IMR-90 (cell line): Measurements from ENCODE around the gene DEGS2. TPM values are rescaled to one million over a fixed set of nuclear protein-coding genes. Genes with fewer than 3 reads are reported as not detected.

Experiments
- ATAC-seq: fragments of 200-7000 bp; cut with Tn5 transposase; 2 replicates; pipeline ENCODE4 v1.9.1; 2020; ENCODE audit warnings: low read depth, mild to moderate bottlenecking, moderate library complexity
- BruUV-seq: library from RNA; stranded (reverse); fragments of 400-500 nt; replicated peaks from 2 replicates; lab custom pipeline; 2021; lab: Mats Ljungman, UMichigan
- CTCF ChIA-PET: fragments of 300-600 bp; formaldehyde crosslinking; extraction: SDS; loops from one replicate; lab custom pipeline; 2021; ENCODE audit warnings: antibody characterized with exemption; lab: Yijun Ruan, JAX
- POLR2A ChIA-PET: fragments of 300-600 bp; sonication (Branson Sonifier 250); formaldehyde crosslinking; loops from one replicate; lab custom pipeline; 2022; ENCODE audit warnings: antibody characterized with exemption; ENCODE audit not compliant: unreplicated experiment; lab: Charles Lee
- DNase-seq: peaks from one replicate; pipeline ENCODE4 v3.0.0; 2013
- H2AFZ ChIP-seq: replicated peaks from 2 replicates; pipeline ENCODE3; 2013; ENCODE audit warnings: low read length, mild to moderate bottlenecking; ENCODE audit not compliant: poor library complexity
- H2AK5ac ChIP-seq: 2 replicates; pipeline ENCODE4 v1.6.1; 2013; ENCODE audit warnings: low read depth, low read length, inconsistent platforms
- H2AK9ac ChIP-seq: replicated peaks from 2 replicates; pipeline ENCODE3; 2013; ENCODE audit warnings: mild to moderate bottlenecking, low read depth, low read length, moderate library complexity; ENCODE audit not compliant: poor library complexity
- H2BK120ac ChIP-seq: 2 replicates; pipeline ENCODE4 v1.6.1; 2013; ENCODE audit warnings: low read depth, low read length, inconsistent platforms
- H2BK15ac ChIP-seq: 3 replicates; pipeline ENCODE4 v1.6.1; 2013; ENCODE audit warnings: low read depth, low read length, inconsistent platforms
- H2BK20ac ChIP-seq: 2 replicates; pipeline ENCODE4 v1.6.1; 2013; ENCODE audit warnings: low read depth, mild to moderate bottlenecking, inconsistent platforms, low read length, moderate library complexity
- H2BK5ac ChIP-seq: 2 replicates; pipeline ENCODE4 v1.6.1; 2013; ENCODE audit warnings: mild to moderate bottlenecking, low read depth, low read length, inconsistent platforms; ENCODE audit not compliant: poor library complexity, severe bottlenecking
- H3K14ac ChIP-seq: replicated peaks from 2 replicates; pipeline ENCODE4 v1.6.1; 2013; ENCODE audit warnings: low read depth, low read length, inconsistent platforms
- H3K18ac ChIP-seq: 2 replicates; pipeline ENCODE4 v1.6.1; 2013; ENCODE audit warnings: low read depth, low read length, control low read depth
- H3K23ac ChIP-seq: 2 replicates; pipeline ENCODE4 v1.6.1; 2013; ENCODE audit warnings: low read depth, low read length, inconsistent platforms
- H3K27ac ChIP-seq: 2 replicates; pipeline ENCODE4 v1.5.1; 2013; ENCODE audit warnings: mild to moderate bottlenecking, control low read depth, low read length; ENCODE audit not compliant: insufficient read depth
- H3K27me3 ChIP-seq: 2 replicates; pipeline ENCODE4 v1.6.1; 2013; ENCODE audit warnings: low read length; ENCODE audit not compliant: control insufficient read depth, insufficient read depth
- H3K36me3 ChIP-seq: 2 replicates; pipeline ENCODE4 v1.6.1; 2013; ENCODE audit warnings: low read length, mixed read lengths; ENCODE audit not compliant: control insufficient read depth, insufficient read depth
- H3K4ac ChIP-seq: 2 replicates; pipeline ENCODE4 v1.6.1; 2013; ENCODE audit warnings: low read depth, low read length, inconsistent platforms
- H3K4me1 ChIP-seq: 2 replicates; pipeline ENCODE4 v1.6.1; 2013; ENCODE audit warnings: low read length, mixed read lengths; ENCODE audit not compliant: control insufficient read depth, insufficient read depth
- H3K4me2 ChIP-seq: 2 replicates; pipeline ENCODE4 v1.6.1; 2013; ENCODE audit warnings: low read depth, mild to moderate bottlenecking, control low read depth, low read length, moderate library complexity
- H3K4me3 ChIP-seq: 2 replicates; pipeline ENCODE4 v1.5.1; 2013; ENCODE audit warnings: low read depth, mild to moderate bottlenecking, control low read depth, low read length, moderate library complexity; ENCODE audit not compliant: insufficient read depth
- H3K56ac ChIP-seq: 2 replicates; pipeline ENCODE4 v1.6.1; 2013; ENCODE audit warnings: low read length, inconsistent platforms; ENCODE audit not compliant: insufficient read depth; ENCODE audit errors: extremely low read depth
- H3K79me1 ChIP-seq, 2 experiments: 2 replicates each; pipeline ENCODE4 v1.6.1; 2013; ENCODE audit warnings: low read length in 2 of 2, inconsistent platforms in 1 of 2, low read depth in 1 of 2
- H3K9ac ChIP-seq: 2 replicates; pipeline ENCODE4 v1.6.1; 2013; ENCODE audit warnings: low read depth, low read length, control low read depth
- H3K9me1 ChIP-seq: 2 replicates; pipeline ENCODE4 v1.6.1; 2013; ENCODE audit warnings: low read length, inconsistent platforms; ENCODE audit not compliant: insufficient read depth
- H3K9me3 ChIP-seq: 2 replicates; pipeline ENCODE4 v1.6.1; 2013; ENCODE audit warnings: low read length; ENCODE audit not compliant: control insufficient read depth, insufficient read depth
- H4K20me1 ChIP-seq: 2 replicates; pipeline ENCODE4 v1.6.1; 2013; ENCODE audit warnings: low read length, inconsistent platforms; ENCODE audit not compliant: insufficient read depth
- H4K5ac ChIP-seq: 2 replicates; pipeline ENCODE4 v1.6.1; 2013; ENCODE audit warnings: mild to moderate bottlenecking, low read depth, low read length, control low read depth
- H4K8ac ChIP-seq, 2 experiments: 2 replicates each; pipeline ENCODE4 v1.6.1; 2013; ENCODE audit warnings: low read depth in 2 of 2, low read length in 2 of 2, control low read depth in 1 of 2, inconsistent platforms in 1 of 2
- H4K91ac ChIP-seq: 2 replicates; pipeline ENCODE4 v1.6.1; 2013; ENCODE audit warnings: low read depth, low read length, inconsistent platforms; ENCODE audit not compliant: insufficient read depth
- BHLHE40 ChIP-seq: fragments of 150-350 bp; IDR thresholded peaks from 2 replicates; pipeline ENCODE4 v1.6.1; 2016; ENCODE audit warnings: mild to moderate bottlenecking, low read depth, low read length
- CEBPB ChIP-seq: IDR thresholded peaks from 2 replicates; pipeline ENCODE4 v1.6.1; 2012; ENCODE audit warnings: low read depth, low read length, improper control_type of control experiment
- CHD1 ChIP-seq: IDR thresholded peaks from 2 replicates; pipeline ENCODE4 v1.6.1; 2012; ENCODE audit warnings: low read depth, low read length, improper control_type of control experiment
- ELK1 ChIP-seq: fragments of 150-350 bp; IDR thresholded peaks from 2 replicates; pipeline ENCODE4 v1.6.1; 2016; ENCODE audit warnings: low read depth, mild to moderate bottlenecking, low read length, moderate library complexity, borderline replicate concordance
- FOS ChIP-seq: fragments of 150-350 bp; IDR thresholded peaks from 2 replicates; pipeline ENCODE4 v1.6.1; 2016; ENCODE audit warnings: low read depth, low read length
- MAFK ChIP-seq: IDR thresholded peaks from 2 replicates; pipeline ENCODE4 v1.6.1; 2012; ENCODE audit warnings: low read depth, low read length, improper control_type of control experiment
- MAZ ChIP-seq: IDR thresholded peaks from 2 replicates; pipeline ENCODE4 v1.6.1; 2012; ENCODE audit warnings: low read depth, mild to moderate bottlenecking, low read length, improper control_type of control experiment, moderate library complexity, borderline replicate concordance
- MXI1 ChIP-seq: IDR thresholded peaks from 2 replicates; pipeline ENCODE4 v1.6.1; 2012; ENCODE audit warnings: low read depth, mild to moderate bottlenecking, low read length, moderate library complexity, borderline replicate concordance
- NFE2L2 ChIP-seq: fragments of 150-350 bp; IDR thresholded peaks from 2 replicates; pipeline ENCODE4 v1.6.1; 2016; ENCODE audit warnings: low read depth, mild to moderate bottlenecking, low read length
- POLR2A ChIP-seq: IDR thresholded peaks from 2 replicates; pipeline ENCODE4 v1.6.1; 2012; ENCODE audit warnings: mild to moderate bottlenecking, low read depth, low read length
- RAD21 ChIP-seq: IDR thresholded peaks from 2 replicates; pipeline ENCODE4 v1.6.1; 2012; ENCODE audit warnings: low read length, improper control_type of control experiment
- RCOR1 ChIP-seq: IDR thresholded peaks from 2 replicates; pipeline ENCODE4 v1.6.1; 2012; ENCODE audit warnings: mild to moderate bottlenecking, low read length, improper control_type of control experiment; ENCODE audit not compliant: insufficient replicate concordance
- RFX5 ChIP-seq: IDR thresholded peaks from 2 replicates; pipeline ENCODE4 v1.8.0; 2012; ENCODE audit warnings: low read depth, mild to moderate bottlenecking, low read length, moderate library complexity
- SMC3 ChIP-seq: fragments of 150-350 bp; IDR thresholded peaks from 2 replicates; pipeline ENCODE4 v1.6.1; 2016; ENCODE audit warnings: low read depth, mild to moderate bottlenecking, antibody characterized with exemption, low read length, moderate library complexity
- WGBS, 2 experiments: methylation state at CpG; one replicate each; pipeline versions ENCODE4 v1.1.5 to v1.1.7; 2013; ENCODE audit warnings: missing lambda C conversion rate in 2 of 2; ENCODE audit not compliant: insufficient read length in 1 of 2; ENCODE audit errors: extremely low coverage in 2 of 2; 5-methylcytosine and 5-hydroxymethylcytosine counted together
- dilution Hi-C: fragments of 300-500 bp; cut with HindIII; formaldehyde crosslinking; loops from one replicate; pipeline ENCODE4 v1.14.3; 2018; ENCODE audit warnings: low sequenced_read_pairs; ENCODE audit not compliant: unreplicated experiment
- in situ Hi-C: fragments of 300-500 bp; cut with MboI; formaldehyde crosslinking; loops from 3 replicates; pipeline ENCODE4 v1.14.3; 2019; ENCODE audit warnings: low sequenced_read_pairs, inconsistent platforms, mixed read lengths
- intact Hi-C: fragments of 100-400 bp; cut with micrococcal nuclease; formaldehyde crosslinking; loops from 2 replicates; pipeline ENCODE4 v1.10.0; 2022
- polyA plus RNA-seq, 3 experiments: library from polyadenylated mRNA; depleted of rRNA; stranded (reverse); fragments of >200 nt; gene quantifications; 2 replicates each; pipeline ENCODE4 v1.2.3, GENCODE V29; 2012; ENCODE audit warnings: low replicate concordance in 1 of 3
- total RNA-seq: library from RNA; depleted of rRNA; stranded (reverse); fragments of >200 nt; gene quantifications from 2 replicates; pipeline ENCODE4 v1.2.3, GENCODE V29; 2012
- TF ChIP-seq, protein P1 (sequence below): fragments of 150-350 bp; IDR thresholded peaks from 2 replicates; pipeline ENCODE4 v1.6.1; 2017; ENCODE audit warnings: mild to moderate bottlenecking, antibody characterized with exemption, low read length, low read depth
- TF ChIP-seq, protein P2 (sequence below): conservative IDR thresholded peaks from 2 replicates; pipeline ENCODE4 v1.5.1; 2012; ENCODE audit warnings: mild to moderate bottlenecking, low read depth, low read length, improper control_type of control experiment

DEGS2 gene
- total and polyA plus RNA-seq, 2 of the 4 experiments (the other 2 are of a cell fraction): not detected

- H3K14ac ChIP-seq: no peak overlapping the region
- no peak overlapping the region for H3K56ac ChIP-seq
- H3K27me3 ChIP-seq: no peaks in the 10 kb centered on the region
- ChIA-PET POLR2A (no interaction called here), CTCF (no interaction called here)
- no peak overlapping the region for H4K5ac ChIP-seq
- no peak overlapping the region for H4K91ac ChIP-seq
- no peaks in the 10 kb centered on the region for H3K9me3 ChIP-seq
- in situ Hi-C loops: no loop called here
- H3K27ac ChIP-seq: no peak overlapping the region
- H3K23ac ChIP-seq: no peak overlapping the region
- H3K18ac ChIP-seq: no peak overlapping the region
- no peak overlapping the region for H3K4me3 ChIP-seq
- no peak overlapping the region for H2AK5ac ChIP-seq
- no peak overlapping the region for H3K9ac ChIP-seq
- no peaks in the 10 kb centered on the region for H4K20me1 ChIP-seq
- H3K79me1 ChIP-seq: no peaks in the 10 kb centered on the region
- dilution Hi-C loops: no loop called here
- no peak overlapping the region for H2BK120ac ChIP-seq
- intact Hi-C loops: no loop called here
- H2AFZ ChIP-seq: no peak overlapping the region
- 79% methylated on average over 2 of the region's 3 CpGs; no CpG with 5 or more reads in 1 of the 2 experiments for WGBS, 2 experiments
- peaks cover 9% of the 10 kb centered on the region; the same call in 1 of the 2 replicates for H3K9me1 ChIP-seq
- no peaks in the 10 kb centered on the region for H3K36me3 ChIP-seq
- H2BK20ac ChIP-seq: no peak overlapping the region
- no peak overlapping the region for H2BK5ac ChIP-seq
- H3K4me1 ChIP-seq: peaks cover 9% of the 10 kb centered on the region; the same call in 1 of the 2 replicates
- H3K4ac ChIP-seq: no peak overlapping the region
- DNase-seq (no peak), ATAC-seq (no peak)
- H3K4me2 ChIP-seq: no peak overlapping the region
- no peak overlapping the region for H4K8ac ChIP-seq
- no peak overlapping the region for H2BK15ac ChIP-seq
- TF ChIP-seq MAFK (no peak), ELK1 (no peak), SMC3 (no peak), FOS (no peak), NFE2L2 (no peak), RAD21 (no peak), RFX5 (no peak), CHD1 (no peak), MXI1 (no peak), RCOR1 (no peak), MAZ (no peak), CEBPB (no peak), POLR2A (no peak), BHLHE40 (no peak)
- TF ChIP-seq, protein P1, sequence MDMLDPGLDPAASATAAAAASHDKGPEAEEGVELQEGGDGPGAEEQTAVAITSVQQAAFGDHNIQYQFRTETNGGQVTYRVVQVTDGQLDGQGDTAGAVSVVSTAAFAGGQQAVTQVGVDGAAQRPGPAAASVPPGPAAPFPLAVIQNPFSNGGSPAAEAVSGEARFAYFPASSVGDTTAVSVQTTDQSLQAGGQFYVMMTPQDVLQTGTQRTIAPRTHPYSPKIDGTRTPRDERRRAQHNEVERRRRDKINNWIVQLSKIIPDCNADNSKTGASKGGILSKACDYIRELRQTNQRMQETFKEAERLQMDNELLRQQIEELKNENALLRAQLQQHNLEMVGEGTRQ: no peak
- TF ChIP-seq, protein P2, sequence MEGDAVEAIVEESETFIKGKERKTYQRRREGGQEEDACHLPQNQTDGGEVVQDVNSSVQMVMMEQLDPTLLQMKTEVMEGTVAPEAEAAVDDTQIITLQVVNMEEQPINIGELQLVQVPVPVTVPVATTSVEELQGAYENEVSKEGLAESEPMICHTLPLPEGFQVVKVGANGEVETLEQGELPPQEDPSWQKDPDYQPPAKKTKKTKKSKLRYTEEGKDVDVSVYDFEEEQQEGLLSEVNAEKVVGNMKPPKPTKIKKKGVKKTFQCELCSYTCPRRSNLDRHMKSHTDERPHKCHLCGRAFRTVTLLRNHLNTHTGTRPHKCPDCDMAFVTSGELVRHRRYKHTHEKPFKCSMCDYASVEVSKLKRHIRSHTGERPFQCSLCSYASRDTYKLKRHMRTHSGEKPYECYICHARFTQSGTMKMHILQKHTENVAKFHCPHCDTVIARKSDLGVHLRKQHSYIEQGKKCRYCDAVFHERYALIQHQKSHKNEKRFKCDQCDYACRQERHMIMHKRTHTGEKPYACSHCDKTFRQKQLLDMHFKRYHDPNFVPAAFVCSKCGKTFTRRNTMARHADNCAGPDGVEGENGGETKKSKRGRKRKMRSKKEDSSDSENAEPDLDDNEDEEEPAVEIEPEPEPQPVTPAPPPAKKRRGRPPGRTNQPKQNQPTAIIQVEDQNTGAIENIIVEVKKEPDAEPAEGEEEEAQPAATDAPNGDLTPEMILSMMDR: no peak
- no peak overlapping the region for H2AK9ac ChIP-seq
- no TSS peak for BruUV-seq
These were observed 43.3 kb downstream of the DEGS2 start for GRCh38 chr14:100116134-100116533.
